NB4 (cell line): ENCODE data around the gene RYR2.

Experiments
- POLR2A ChIP-seq: IDR thresholded peaks from 2 replicates; pipeline ENCODE4 v1.6.1; 2011; ENCODE audit warnings: mild to moderate bottlenecking; ENCODE audit not compliant: insufficient read length; ENCODE audit errors: extremely low read depth
- TF ChIP-seq, protein P1 (sequence below): IDR thresholded peaks from one replicate; pipeline ENCODE4 v1.5.1; 2012; ENCODE audit warnings: low read depth, low read length

GRCh38 chr1:237340892-237341291 lies 298.9 kb downstream of the RYR2 start:
- TF ChIP-seq, protein P1, sequence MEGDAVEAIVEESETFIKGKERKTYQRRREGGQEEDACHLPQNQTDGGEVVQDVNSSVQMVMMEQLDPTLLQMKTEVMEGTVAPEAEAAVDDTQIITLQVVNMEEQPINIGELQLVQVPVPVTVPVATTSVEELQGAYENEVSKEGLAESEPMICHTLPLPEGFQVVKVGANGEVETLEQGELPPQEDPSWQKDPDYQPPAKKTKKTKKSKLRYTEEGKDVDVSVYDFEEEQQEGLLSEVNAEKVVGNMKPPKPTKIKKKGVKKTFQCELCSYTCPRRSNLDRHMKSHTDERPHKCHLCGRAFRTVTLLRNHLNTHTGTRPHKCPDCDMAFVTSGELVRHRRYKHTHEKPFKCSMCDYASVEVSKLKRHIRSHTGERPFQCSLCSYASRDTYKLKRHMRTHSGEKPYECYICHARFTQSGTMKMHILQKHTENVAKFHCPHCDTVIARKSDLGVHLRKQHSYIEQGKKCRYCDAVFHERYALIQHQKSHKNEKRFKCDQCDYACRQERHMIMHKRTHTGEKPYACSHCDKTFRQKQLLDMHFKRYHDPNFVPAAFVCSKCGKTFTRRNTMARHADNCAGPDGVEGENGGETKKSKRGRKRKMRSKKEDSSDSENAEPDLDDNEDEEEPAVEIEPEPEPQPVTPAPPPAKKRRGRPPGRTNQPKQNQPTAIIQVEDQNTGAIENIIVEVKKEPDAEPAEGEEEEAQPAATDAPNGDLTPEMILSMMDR = no peak
- no peak for TF ChIP-seq POLR2A
